Loucy (cell line): ENCODE measurements around the gene ACP3.
"Not testable (repeated sequence)": the region's sequence is repeated elsewhere in the genome, so short reads cannot be mapped to it uniquely, and the experiment has no call there.

Source experiments
- H2AFZ ChIP-seq: fragments of 200-600 bp; sonication (generic); 2 replicates; pipeline ENCODE4 v1.6.0; 2016; ENCODE audit warnings: antibody characterized with exemption, mild to moderate bottlenecking, low read length, moderate library complexity
- H3F3A ChIP-seq: fragments of 200-600 bp; 2 replicates; pipeline ENCODE4 v1.6.0; 2016; ENCODE audit warnings: antibody characterized with exemption, low read depth, mild to moderate bottlenecking
- H3K27me3 ChIP-seq: fragments of 200-600 bp; sonication (generic); 2 replicates; pipeline ENCODE4 v1.6.1; 2014; ENCODE audit warnings: low read length, mild to moderate bottlenecking; ENCODE audit not compliant: insufficient read depth, poor library complexity, severe bottlenecking
- H3K36me3 ChIP-seq: fragments of 200-600 bp; sonication (generic); 2 replicates; pipeline ENCODE4 v1.6.1; 2016; ENCODE audit warnings: low read length; ENCODE audit not compliant: insufficient read depth
- H3K4me1 ChIP-seq: fragments of 200-600 bp; sonication (generic); 2 replicates; pipeline ENCODE4 v1.5.1; 2014; ENCODE audit warnings: low read length, mild to moderate bottlenecking; ENCODE audit not compliant: insufficient read depth, poor library complexity, severe bottlenecking
- H3K4me2 ChIP-seq: fragments of 200-600 bp; sonication (generic); 2 replicates; pipeline ENCODE4 v1.6.0; 2014; ENCODE audit warnings: antibody characterized with exemption, low read length, low read depth, mild to moderate bottlenecking; ENCODE audit not compliant: poor library complexity, severe bottlenecking
- H3K4me3 ChIP-seq: fragments of 200-600 bp; sonication (generic); 2 replicates; pipeline ENCODE4 v1.5.1; 2014; ENCODE audit warnings: low read length, mild to moderate bottlenecking, mixed read lengths; ENCODE audit not compliant: poor library complexity, severe bottlenecking
- H3K79me2 ChIP-seq: fragments of 200-600 bp; sonication (generic); 2 replicates; pipeline ENCODE4 v1.6.1; 2014; ENCODE audit warnings: low read length; ENCODE audit not compliant: insufficient read depth
- H3K9ac ChIP-seq: fragments of 200-600 bp; sonication (generic); 2 replicates; pipeline ENCODE4 v1.6.0; 2014; ENCODE audit warnings: mild to moderate bottlenecking, low read depth, low read length, moderate library complexity; ENCODE audit not compliant: poor library complexity, severe bottlenecking
- H3K9me2 ChIP-seq: fragments of 200-600 bp; sonication (generic); replicated peaks from 2 replicates; pipeline ENCODE4 v1.6.1; 2016; ENCODE audit warnings: low read depth, low read length, mixed read lengths
- H3K9me3 ChIP-seq: fragments of 200-600 bp; sonication (generic); 2 replicates; pipeline ENCODE4 v1.6.1; 2014; ENCODE audit warnings: mild to moderate bottlenecking, antibody characterized with exemption, low read length, low read depth; ENCODE audit not compliant: insufficient read depth
- H4K20me1 ChIP-seq: fragments of 200-600 bp; sonication (generic); 2 replicates; pipeline ENCODE4 v1.6.0; 2014; ENCODE audit warnings: antibody characterized with exemption, low read length, mild to moderate bottlenecking; ENCODE audit not compliant: insufficient read depth, poor library complexity, severe bottlenecking
- EZH2phosphoT487 ChIP-seq: fragments of 200-600 bp; IDR thresholded peaks from 2 replicates; pipeline ENCODE4 v1.6.1; 2018; ENCODE audit warnings: antibody characterized with exemption, mild to moderate bottlenecking, moderate library complexity, borderline replicate concordance
- TF ChIP-seq, protein P1 (sequence below): fragments of 200-600 bp; sonication (generic); conservative IDR thresholded peaks from 2 replicates; pipeline ENCODE4 v1.5.1; 2014; ENCODE audit warnings: mild to moderate bottlenecking, antibody characterized with exemption, low read length

The ACP3 gene

DNA sequence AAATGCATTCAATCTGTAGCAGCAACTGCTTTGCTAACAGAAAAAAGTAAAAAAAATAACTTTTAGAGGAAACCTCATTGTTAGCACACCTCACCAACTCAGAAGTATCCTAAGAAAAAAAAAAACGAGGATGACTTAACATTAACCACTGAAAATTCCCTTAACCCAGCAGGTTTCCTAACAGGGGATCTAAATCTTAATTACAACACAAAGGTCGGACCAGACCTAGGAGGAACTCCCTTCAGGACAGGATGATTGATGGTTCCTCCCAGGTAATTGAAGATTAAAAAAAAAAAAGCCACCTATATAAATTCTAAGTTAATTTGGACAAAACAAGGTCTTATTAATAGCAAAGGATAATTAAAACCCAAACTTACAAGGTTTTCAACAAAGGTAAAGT lies 12.9 kb upstream of the ACP3 start:
- not testable (repeated sequence) for H3K4me3 ChIP-seq, H4K20me1 ChIP-seq, H2AFZ ChIP-seq, H3K9ac ChIP-seq, H3F3A ChIP-seq, H3K27me3 ChIP-seq, H3K4me2 ChIP-seq, H3K4me1 ChIP-seq, H3K36me3 ChIP-seq, H3K9me3 ChIP-seq, H3K79me2 ChIP-seq, H3K9me2 ChIP-seq

DNA sequence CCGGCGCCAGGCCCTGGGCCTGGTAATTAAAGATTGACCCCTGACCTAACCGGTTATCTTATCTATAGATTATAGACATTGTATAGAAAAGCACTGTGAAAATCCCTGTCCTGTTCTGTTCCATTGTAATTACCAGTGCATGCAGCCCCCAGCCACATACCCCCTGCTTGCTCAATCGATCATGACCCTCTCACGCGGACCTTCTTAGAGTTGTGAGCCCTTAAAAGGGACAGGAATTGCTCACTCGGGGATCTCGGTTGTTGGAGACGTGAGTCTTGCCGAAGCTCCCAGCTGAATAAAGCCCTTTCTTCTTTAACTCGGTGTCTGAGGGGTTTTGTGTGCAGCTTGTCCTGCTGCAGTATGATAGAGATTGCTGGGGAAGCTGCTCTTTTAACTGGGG lies 7.2 kb upstream of the ACP3 start:
- not testable (repeated sequence) for H3K9me3 ChIP-seq, H3K27me3 ChIP-seq, H3K36me3 ChIP-seq, H3K9me2 ChIP-seq, H3K4me2 ChIP-seq, H3F3A ChIP-seq, H4K20me1 ChIP-seq, H3K4me1 ChIP-seq, H3K79me2 ChIP-seq, H2AFZ ChIP-seq, H3K4me3 ChIP-seq, H3K9ac ChIP-seq

GRCh38 chr3:132311316-132311715 lies 5.9 kb upstream of the ACP3 start:
- Histone ChIP-seq H4K20me1 (no peaks in the 10 kb centered on the region), H3K4me1 (no peaks in the 10 kb centered on the region), H3K27me3 (no peaks in the 10 kb centered on the region), H3K9me3 (no peaks in the 10 kb centered on the region), H3K4me2 (no peak overlapping the region), H3K79me2 (no peaks in the 10 kb centered on the region), H3K4me3 (no peak overlapping the region), H3K36me3 (no peaks in the 10 kb centered on the region), H2AFZ (no peak overlapping the region), H3F3A (no peaks in the 10 kb centered on the region), H3K9me2 (no peaks in the 10 kb centered on the region), H3K9ac (no peak overlapping the region)
- TF ChIP-seq EZH2phosphoT487, result no peak

DNA sequence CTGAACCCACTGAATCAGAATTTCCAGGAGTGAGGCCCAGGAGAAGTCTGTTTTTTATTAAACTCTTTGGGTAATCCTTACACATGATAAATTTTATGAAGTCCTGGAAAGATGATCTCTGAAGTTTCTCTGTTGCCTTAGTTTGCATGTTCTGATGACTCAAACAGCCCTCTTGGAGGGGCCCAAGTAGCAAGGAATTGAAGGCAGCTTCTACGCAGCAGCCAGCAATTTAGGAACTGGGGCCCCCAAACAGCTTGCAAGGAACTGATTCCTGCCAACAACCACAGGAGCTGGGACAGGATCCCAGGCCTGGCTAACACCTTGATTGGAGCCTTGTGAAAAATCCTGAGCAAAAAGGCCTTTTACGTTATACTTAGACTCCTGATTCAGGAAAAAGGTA lies 5.4 kb upstream of the ACP3 start:
- Histone ChIP-seq H3K9me2 (no peaks in the 10 kb centered on the region), H2AFZ (no peak overlapping the region), H4K20me1 (no peaks in the 10 kb centered on the region), H3K27me3 (no peaks in the 10 kb centered on the region), H3K4me1 (no peaks in the 10 kb centered on the region), H3K36me3 (no peaks in the 10 kb centered on the region), H3F3A (no peaks in the 10 kb centered on the region), H3K79me2 (no peaks in the 10 kb centered on the region), H3K4me3 (no peak overlapping the region), H3K9me3 (no peaks in the 10 kb centered on the region), H3K4me2 (no peak overlapping the region), H3K9ac (no peak overlapping the region)
- TF ChIP-seq, protein P1, sequence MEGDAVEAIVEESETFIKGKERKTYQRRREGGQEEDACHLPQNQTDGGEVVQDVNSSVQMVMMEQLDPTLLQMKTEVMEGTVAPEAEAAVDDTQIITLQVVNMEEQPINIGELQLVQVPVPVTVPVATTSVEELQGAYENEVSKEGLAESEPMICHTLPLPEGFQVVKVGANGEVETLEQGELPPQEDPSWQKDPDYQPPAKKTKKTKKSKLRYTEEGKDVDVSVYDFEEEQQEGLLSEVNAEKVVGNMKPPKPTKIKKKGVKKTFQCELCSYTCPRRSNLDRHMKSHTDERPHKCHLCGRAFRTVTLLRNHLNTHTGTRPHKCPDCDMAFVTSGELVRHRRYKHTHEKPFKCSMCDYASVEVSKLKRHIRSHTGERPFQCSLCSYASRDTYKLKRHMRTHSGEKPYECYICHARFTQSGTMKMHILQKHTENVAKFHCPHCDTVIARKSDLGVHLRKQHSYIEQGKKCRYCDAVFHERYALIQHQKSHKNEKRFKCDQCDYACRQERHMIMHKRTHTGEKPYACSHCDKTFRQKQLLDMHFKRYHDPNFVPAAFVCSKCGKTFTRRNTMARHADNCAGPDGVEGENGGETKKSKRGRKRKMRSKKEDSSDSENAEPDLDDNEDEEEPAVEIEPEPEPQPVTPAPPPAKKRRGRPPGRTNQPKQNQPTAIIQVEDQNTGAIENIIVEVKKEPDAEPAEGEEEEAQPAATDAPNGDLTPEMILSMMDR, result no peak
- TF ChIP-seq EZH2phosphoT487, result no peak

- no peaks in the 10 kb centered on the region for H3K9me3 ChIP-seq
- no peak overlapping the region for H3K4me3 ChIP-seq
- H2AFZ ChIP-seq, result no peak overlapping the region
- H3K9ac ChIP-seq, result no peak overlapping the region
- TF ChIP-seq, protein P1, result no peak
- TF ChIP-seq EZH2phosphoT487, result no peak
- H3K79me2 ChIP-seq, result no peaks in the 10 kb centered on the region
- no peaks in the 10 kb centered on the region for H3F3A ChIP-seq
- no peaks in the 10 kb centered on the region for H3K9me2 ChIP-seq
- H3K27me3 ChIP-seq, result no peaks in the 10 kb centered on the region
- H3K4me1 ChIP-seq, result peaks cover 9% of the 10 kb centered on the region
- H3K4me2 ChIP-seq, result no peak overlapping the region
- no peaks in the 10 kb centered on the region for H4K20me1 ChIP-seq
- H3K36me3 ChIP-seq, result no peaks in the 10 kb centered on the region
These were observed 1.4 kb upstream of the ACP3 start for GRCh38 chr3:132315851-132316250.
